RWPE1 (cell line): ENCODE data around the gene SLC35C1.

Experiments used
- CTCF ChIA-PET: fragments of 350-600 bp; sonication (Branson Sonifier 250); formaldehyde crosslinking; extraction: SDS; loops from one replicate; lab custom pipeline; 2021; lab: Yijun Ruan, JAX
- POLR2A ChIA-PET: fragments of 400-600 bp; formaldehyde crosslinking; extraction: SDS; loops from one replicate; lab custom pipeline; 2020; ENCODE audit warnings: antibody characterized with exemption; ENCODE audit not compliant: low non-redundant PET; lab: Yijun Ruan, JAX
- DNase-seq: peaks from one replicate; pipeline ENCODE4 v3.0.0; 2012; ENCODE audit warnings: low spot score
- H3K27ac ChIP-seq: fragments of 450-650 bp; 2 replicates; pipeline ENCODE4 v1.5.1; 2017
- TF ChIP-seq, protein P1 (sequence below): fragments of 450-650 bp; conservative IDR thresholded peaks from 2 replicates; pipeline ENCODE4 v1.5.1; 2017; ENCODE audit warnings: low read depth, mild to moderate bottlenecking

Gene SLC35C1

DNA sequence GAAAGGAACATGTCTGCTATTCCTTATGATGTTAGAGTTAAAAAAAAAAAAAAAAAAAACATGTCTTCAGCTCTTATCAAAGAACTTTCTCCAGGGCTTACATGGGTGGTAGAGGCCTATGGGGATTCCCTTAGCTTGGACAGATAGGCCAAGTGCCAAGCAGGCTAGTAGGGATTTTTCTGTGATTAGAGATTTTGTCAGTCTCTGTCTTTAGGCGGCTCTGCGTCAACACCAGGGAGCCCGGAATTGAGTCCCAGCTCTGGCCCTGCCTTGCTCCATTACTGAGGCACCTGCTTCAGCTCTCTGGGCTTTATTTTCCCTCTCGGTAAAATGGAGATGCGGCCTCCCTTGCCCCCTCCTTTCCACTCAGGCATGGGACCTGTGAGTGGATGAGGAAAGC is 55.4 kb downstream of the SLC35C1 start:
- no peak for DNase-seq
- POLR2A ChIA-PET = interaction anchor here (0.6 kb wide), 1 partner anchor 1618 kb away, joined by 5 read pairs; no protein-coding TSS in a partner anchor
- H3K27ac ChIP-seq = peak overlapping the region; percentile 86
- CTCF ChIA-PET = interaction anchor here (1.9 kb wide), 1 partner anchor 12 kb away, joined by 7 read pairs; no protein-coding TSS in a partner anchor
- TF ChIP-seq, protein P1, sequence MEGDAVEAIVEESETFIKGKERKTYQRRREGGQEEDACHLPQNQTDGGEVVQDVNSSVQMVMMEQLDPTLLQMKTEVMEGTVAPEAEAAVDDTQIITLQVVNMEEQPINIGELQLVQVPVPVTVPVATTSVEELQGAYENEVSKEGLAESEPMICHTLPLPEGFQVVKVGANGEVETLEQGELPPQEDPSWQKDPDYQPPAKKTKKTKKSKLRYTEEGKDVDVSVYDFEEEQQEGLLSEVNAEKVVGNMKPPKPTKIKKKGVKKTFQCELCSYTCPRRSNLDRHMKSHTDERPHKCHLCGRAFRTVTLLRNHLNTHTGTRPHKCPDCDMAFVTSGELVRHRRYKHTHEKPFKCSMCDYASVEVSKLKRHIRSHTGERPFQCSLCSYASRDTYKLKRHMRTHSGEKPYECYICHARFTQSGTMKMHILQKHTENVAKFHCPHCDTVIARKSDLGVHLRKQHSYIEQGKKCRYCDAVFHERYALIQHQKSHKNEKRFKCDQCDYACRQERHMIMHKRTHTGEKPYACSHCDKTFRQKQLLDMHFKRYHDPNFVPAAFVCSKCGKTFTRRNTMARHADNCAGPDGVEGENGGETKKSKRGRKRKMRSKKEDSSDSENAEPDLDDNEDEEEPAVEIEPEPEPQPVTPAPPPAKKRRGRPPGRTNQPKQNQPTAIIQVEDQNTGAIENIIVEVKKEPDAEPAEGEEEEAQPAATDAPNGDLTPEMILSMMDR = no peak

- CTCF ChIA-PET = interaction anchor here (1.9 kb wide), 1 partner anchor 12 kb away, joined by 7 read pairs; no protein-coding TSS in a partner anchor
- peak overlapping the region; percentile 86 for H3K27ac ChIP-seq
- no peak for DNase-seq
- POLR2A ChIA-PET = interaction anchor here (0.6 kb wide), 1 partner anchor 1618 kb away, joined by 5 read pairs; no protein-coding TSS in a partner anchor
- TF ChIP-seq, protein P1 = no peak
Measured at GRCh38 chr11:45860764-45861510, 56.0 kb downstream of the SLC35C1 start.
